Measurements from ENCODE around the gene SCAMP1. TPM values are rescaled to one million over a fixed set of nuclear protein-coding genes. Genes with fewer than 3 reads are reported as not detected.

Gene SCAMP1
- total RNA-seq, 4 donors from 2014 or later = 22.5 to 30.8 (median 28.3) TPM

GRCh38 chr5:78511121-78511906 is 150.9 kb downstream of the SCAMP1 start:
- WGBS, 2 donors = 39 to 47% methylated on average over 10 of the region's 10 CpGs
- no peak for DNase-seq (ENCODE audit: low spot score in 2 of 2)
- TF ChIP-seq POLR2A (IDR thresholded peaks at IDR 0.05) (no peak), CTCF (IDR thresholded peaks at IDR 0.05) (no peak), EP300 (IDR thresholded peaks at IDR 0.05) (peak in 1 of 2 donors; percentile 63)
- Histone ChIP-seq H3K27ac (peak overlapping the region; percentile 8 to 92 (median 78)), H3K27me3 (no peaks in the 10 kb centered on the region), H3K4me3 (peak overlapping the region in 1 of 4 donors; percentile 2), H3K4me1 (peaks cover 0 to 74% (median 30%) of the 10 kb centered on the region in 4 donors), H3K36me3 (no peaks in the 10 kb centered on the region), H3K9me3 (no peaks in the 10 kb centered on the region)

DNA sequence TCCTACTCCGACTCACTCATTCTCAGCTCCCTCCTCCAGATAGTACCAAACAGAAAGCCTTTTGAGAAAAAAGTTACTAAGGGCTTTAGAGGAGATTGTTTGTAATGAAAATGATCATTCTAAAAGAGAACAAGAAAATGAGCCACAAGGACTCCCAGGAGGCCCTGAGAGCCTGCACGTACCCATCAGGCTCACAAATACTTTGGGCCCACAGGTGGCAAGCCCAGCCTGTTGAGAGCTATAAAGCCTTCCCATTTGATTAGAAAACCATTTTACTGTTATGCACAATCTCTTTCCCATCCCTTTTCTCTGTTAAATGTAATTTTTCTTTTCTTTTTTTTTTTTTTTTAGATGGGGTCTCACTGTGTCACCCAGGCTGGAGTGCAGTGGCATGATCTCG is 152.0 kb downstream of the SCAMP1 start:
- WGBS, 2 donors = 59 to 68% methylated on average over 3 of the region's 3 CpGs
- TF ChIP-seq EP300 (IDR thresholded peaks at IDR 0.05) = no peak
- TF ChIP-seq CTCF (IDR thresholded peaks at IDR 0.05) = no peak
- no peak for TF ChIP-seq POLR2A (IDR thresholded peaks at IDR 0.05)
- Histone ChIP-seq H3K36me3 (no peaks in the 10 kb centered on the region), H3K27me3 (no peaks in the 10 kb centered on the region), H3K9me3 (no peaks in the 10 kb centered on the region), H3K27ac (peak overlapping the region in 2 of 4 donors; percentile 78 to 92), H3K4me1 (peaks cover 0 to 64% (median 30%) of the 10 kb centered on the region in 4 donors), H3K4me3 (no peak overlapping the region)
- no peak for DNase-seq (ENCODE audit: low spot score in 2 of 2)

DNA sequence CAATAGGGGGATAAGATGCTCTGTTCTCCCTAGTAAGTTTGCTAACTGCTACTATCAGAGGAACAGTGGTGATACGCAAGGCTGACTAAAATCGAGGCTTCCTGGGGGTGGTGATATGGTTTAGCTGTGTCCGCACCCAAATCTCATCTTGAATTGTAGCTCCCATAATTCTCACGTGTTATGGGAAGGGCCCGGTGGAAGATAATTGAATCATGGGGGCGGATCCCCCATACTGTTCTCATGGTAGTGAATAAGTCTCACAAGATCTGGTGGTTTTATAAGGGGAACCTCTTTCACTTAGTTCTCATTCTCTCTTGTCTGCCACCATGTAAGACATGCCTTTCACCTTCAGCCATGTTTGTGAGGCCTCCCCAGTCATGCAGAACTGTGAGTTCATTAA is 153.0 kb downstream of the SCAMP1 start:
- DNase-seq (ENCODE audit: low spot score in 2 of 2) = no peak
- no peaks in the 10 kb centered on the region for H3K27me3 ChIP-seq
- H3K27ac ChIP-seq = peak overlapping the region in 2 of 4 donors; percentile 78 to 92
- 55 to 59% methylated on average over 6 of the region's 6 CpGs for WGBS, 2 donors
- H3K36me3 ChIP-seq = no peaks in the 10 kb centered on the region
- no peak for TF ChIP-seq EP300 (IDR thresholded peaks at IDR 0.05)
- TF ChIP-seq CTCF (IDR thresholded peaks at IDR 0.05) = no peak
- TF ChIP-seq POLR2A (IDR thresholded peaks at IDR 0.05) = no peak
- H3K9me3 ChIP-seq = no peaks in the 10 kb centered on the region
- H3K4me3 ChIP-seq = no peak overlapping the region
- H3K4me1 ChIP-seq = peaks cover 0 to 67% (median 33%) of the 10 kb centered on the region in 4 donors

- peaks cover 0 to 72% (median 38%) of the 10 kb centered on the region in 4 donors for H3K4me1 ChIP-seq
- 68 to 72% methylated on average over 8 of the region's 8 CpGs for WGBS, 2 donors
- peak overlapping the region in 1 of 4 donors; percentile 66 for H3K27ac ChIP-seq
- H3K36me3 ChIP-seq = no peaks in the 10 kb centered on the region
- no peaks in the 10 kb centered on the region for H3K27me3 ChIP-seq
- no peak for TF ChIP-seq POLR2A (IDR thresholded peaks at IDR 0.05)
- no peak for TF ChIP-seq CTCF (IDR thresholded peaks at IDR 0.05)
- TF ChIP-seq EP300 (IDR thresholded peaks at IDR 0.05) = no peak
- H3K9me3 ChIP-seq = no peaks in the 10 kb centered on the region
- no peak for DNase-seq (ENCODE audit: low spot score in 2 of 2)
- H3K4me3 ChIP-seq = no peak overlapping the region
Observed at GRCh38 chr5:78514427-78515330, 154.3 kb downstream of the SCAMP1 start.
